Lower lobe of right lung (tissue), 2 donors: ENCODE measurements around the gene PMM1. TPM values are rescaled to one million over a fixed set of nuclear protein-coding genes. Genes with fewer than 3 reads are reported as not detected.

Experiments used
- ATAC-seq, 2 donors: fragments of 200-7000 bp; cut with Tn5 transposase; one replicate each; pipeline ENCODE4 v1.9.1; 2020 to 2022; ENCODE audit warnings: mild to moderate bottlenecking in 2 of 2, moderate library complexity in 2 of 2
- DNase-seq: peaks from one replicate; pipeline ENCODE4 v3.0.0-alpha.2; 2020
- H3K27ac ChIP-seq: fragments of 200-600 bp; one replicate; pipeline ENCODE4 v1.8.0; 2022
- H3K27me3 ChIP-seq: fragments of 200-600 bp; one replicate; pipeline ENCODE4 v1.8.0; 2022; ENCODE audit warnings: low read depth
- H3K36me3 ChIP-seq: fragments of 200-600 bp; one replicate; pipeline ENCODE4 v1.8.0; 2022; ENCODE audit warnings: mild to moderate bottlenecking
- H3K4me1 ChIP-seq: fragments of 200-600 bp; one replicate; pipeline ENCODE4 v1.8.0; 2022
- H3K4me3 ChIP-seq: fragments of 200-600 bp; one replicate; pipeline ENCODE4 v1.8.0; 2022; ENCODE audit warnings: mild to moderate bottlenecking
- H3K9me3 ChIP-seq: fragments of 200-600 bp; one replicate; pipeline ENCODE4 v1.8.0; 2022
- intact Hi-C: fragments of 100-400 bp; cut with DNase I; formaldehyde crosslinking; loops from one replicate; pipeline ENCODE4 v1.11.0; 2022
- total RNA-seq: library from RNA; stranded (reverse); fragmentation: NEBNext Ultra II Directional; extraction: Animal tissue kit (Norgen Biotek cat#: 25700); gene quantifications from one replicate; pipeline ENCODE4 v1.2.1, GENCODE V29; 2021
- TF ChIP-seq, protein P1 (sequence below): fragments of 200-600 bp; IDR thresholded peaks from one replicate; pipeline ENCODE4 v1.8.0; 2022; ENCODE audit warnings: antibody characterized with exemption, mild to moderate bottlenecking
- donor health status: DM: no; HTN: yes; CAD: no; lungs with severe emphysema.

Gene PMM1
- total RNA-seq, 1 donor from 2014 or later, result 47.3 TPM

GRCh38 chr22:41567512-41567768 lies 22.2 kb downstream of the PMM1 start:
- ATAC-seq (no peak), DNase-seq (no peak)
- no peak overlapping the region for H3K27ac ChIP-seq
- H3K27me3 ChIP-seq, result no peaks in the 10 kb centered on the region
- H3K4me3 ChIP-seq, result no peak overlapping the region
- TF ChIP-seq, protein P1, sequence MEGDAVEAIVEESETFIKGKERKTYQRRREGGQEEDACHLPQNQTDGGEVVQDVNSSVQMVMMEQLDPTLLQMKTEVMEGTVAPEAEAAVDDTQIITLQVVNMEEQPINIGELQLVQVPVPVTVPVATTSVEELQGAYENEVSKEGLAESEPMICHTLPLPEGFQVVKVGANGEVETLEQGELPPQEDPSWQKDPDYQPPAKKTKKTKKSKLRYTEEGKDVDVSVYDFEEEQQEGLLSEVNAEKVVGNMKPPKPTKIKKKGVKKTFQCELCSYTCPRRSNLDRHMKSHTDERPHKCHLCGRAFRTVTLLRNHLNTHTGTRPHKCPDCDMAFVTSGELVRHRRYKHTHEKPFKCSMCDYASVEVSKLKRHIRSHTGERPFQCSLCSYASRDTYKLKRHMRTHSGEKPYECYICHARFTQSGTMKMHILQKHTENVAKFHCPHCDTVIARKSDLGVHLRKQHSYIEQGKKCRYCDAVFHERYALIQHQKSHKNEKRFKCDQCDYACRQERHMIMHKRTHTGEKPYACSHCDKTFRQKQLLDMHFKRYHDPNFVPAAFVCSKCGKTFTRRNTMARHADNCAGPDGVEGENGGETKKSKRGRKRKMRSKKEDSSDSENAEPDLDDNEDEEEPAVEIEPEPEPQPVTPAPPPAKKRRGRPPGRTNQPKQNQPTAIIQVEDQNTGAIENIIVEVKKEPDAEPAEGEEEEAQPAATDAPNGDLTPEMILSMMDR, result no peak
- H3K4me1 ChIP-seq, result no peaks in the 10 kb centered on the region
- intact Hi-C loops, result no loop called here
- no peaks in the 10 kb centered on the region for H3K36me3 ChIP-seq
- H3K9me3 ChIP-seq, result no peaks in the 10 kb centered on the region

DNA sequence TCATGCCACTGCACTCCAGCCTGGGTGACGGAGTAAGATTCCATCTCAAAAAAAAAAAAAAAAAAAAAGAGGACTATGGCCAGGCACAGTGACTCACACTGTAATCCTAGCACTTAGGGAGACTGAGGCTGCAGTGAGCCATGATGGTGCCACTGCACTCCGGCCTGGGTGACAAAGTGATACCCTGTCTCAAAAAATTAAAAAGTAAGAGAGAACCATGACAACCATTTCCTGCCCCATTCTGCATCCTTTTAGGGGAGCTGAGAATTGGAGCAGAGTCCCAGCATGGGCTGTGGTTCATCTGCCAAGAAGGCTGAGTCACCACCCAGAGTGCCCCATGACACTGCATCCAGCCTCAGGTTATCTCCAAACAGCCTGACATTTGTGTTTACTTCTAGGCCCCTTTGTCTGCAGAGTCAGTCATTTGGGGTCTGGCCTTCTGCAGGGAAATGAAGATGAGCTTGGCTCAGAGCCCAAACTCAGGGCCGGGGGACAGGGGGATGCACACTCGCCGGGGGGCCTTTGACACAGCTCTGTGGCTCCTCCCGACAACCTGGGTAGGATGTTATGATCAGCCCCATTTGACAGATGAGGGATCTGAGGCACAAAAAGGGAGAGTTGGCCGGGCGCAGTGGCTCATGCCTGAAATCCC lies 24.1 kb downstream of the PMM1 start:
- Histone ChIP-seq H3K27me3 (no peaks in the 10 kb centered on the region), H3K36me3 (no peaks in the 10 kb centered on the region), H3K4me3 (no peak overlapping the region), H3K9me3 (no peaks in the 10 kb centered on the region), H3K4me1 (no peaks in the 10 kb centered on the region), H3K27ac (no peak overlapping the region)
- intact Hi-C loops, result no loop called here
- TF ChIP-seq, protein P1, result no peak
- ATAC-seq, result peak; percentile 20 to 30
- DNase-seq, result no peak

DNA sequence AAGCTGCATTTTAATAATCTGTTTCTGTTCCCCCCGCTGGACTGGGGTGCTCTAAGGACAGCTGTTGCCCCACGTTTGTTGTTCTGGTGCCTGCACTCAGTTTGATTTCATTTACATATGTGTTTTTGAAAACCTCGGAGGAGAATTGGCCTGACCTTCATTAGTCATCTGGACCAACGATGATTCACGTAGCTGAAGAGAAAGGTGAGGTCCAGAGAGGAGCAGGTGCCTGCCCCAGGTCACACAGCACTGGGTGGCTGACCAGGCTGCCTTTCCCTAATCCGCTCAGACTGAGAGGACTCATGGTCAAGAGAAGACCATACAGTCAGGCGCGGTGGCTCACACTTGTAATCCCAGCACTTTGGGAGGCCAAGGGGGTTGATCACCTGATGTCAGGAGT lies 25.1 kb downstream of the PMM1 start:
- Histone ChIP-seq H3K27ac (no peak overlapping the region), H3K36me3 (no peaks in the 10 kb centered on the region), H3K9me3 (no peaks in the 10 kb centered on the region), H3K27me3 (no peaks in the 10 kb centered on the region), H3K4me1 (no peaks in the 10 kb centered on the region), H3K4me3 (no peak overlapping the region)
- TF ChIP-seq, protein P1, result no peak
- DNase-seq (no peak), ATAC-seq (no peak)
- intact Hi-C loops, result no loop called here

- no peak for ATAC-seq
- Histone ChIP-seq H3K4me3 (no peak overlapping the region), H3K4me1 (no peaks in the 10 kb centered on the region), H3K27ac (no peak overlapping the region), H3K27me3 (no peaks in the 10 kb centered on the region), H3K9me3 (no peaks in the 10 kb centered on the region), H3K36me3 (no peaks in the 10 kb centered on the region)
- no peak for DNase-seq
- intact Hi-C loops, result no loop called here
- TF ChIP-seq, protein P1, result no peak
Measured at GRCh38 chr22:41563051-41563711, 26.5 kb downstream of the PMM1 start.

DNA sequence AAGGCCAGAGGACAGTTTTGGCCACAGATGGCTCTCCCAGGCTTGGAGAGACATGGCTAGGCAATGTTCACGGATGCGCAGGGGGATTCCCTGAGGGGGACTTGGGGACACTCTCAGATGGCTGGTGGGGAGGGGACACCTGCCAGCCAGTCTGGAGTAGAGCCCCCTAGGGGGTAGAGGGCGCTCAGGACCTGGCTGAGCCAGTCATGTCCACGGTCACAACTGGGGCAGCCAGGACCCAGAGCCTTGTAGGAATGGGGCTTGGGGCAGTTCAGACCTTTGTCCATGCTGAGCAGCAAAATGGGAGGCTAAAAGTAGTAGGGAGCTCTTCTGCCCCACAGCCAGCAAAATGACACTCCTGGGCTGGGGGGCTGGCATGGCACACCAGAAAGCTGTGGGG lies 27.2 kb downstream of the PMM1 start:
- Histone ChIP-seq H3K36me3 (no peaks in the 10 kb centered on the region), H3K27ac (no peak overlapping the region), H3K27me3 (no peaks in the 10 kb centered on the region), H3K4me1 (peaks cover 5% of the 10 kb centered on the region), H3K4me3 (no peak overlapping the region), H3K9me3 (no peaks in the 10 kb centered on the region)
- TF ChIP-seq, protein P1, result no peak
- intact Hi-C loops, result no loop called here
- ATAC-seq (no peak), DNase-seq (no peak)
